GM12892 (cell line): Measurements from ENCODE around the gene NSMCE1.

Experiments used
- POLR2A ChIP-seq: IDR thresholded peaks from 2 replicates; pipeline ENCODE4 v1.6.1; 2011; ENCODE audit warnings: low read depth, low read length, control low read depth
- POLR2AphosphoS5 ChIP-seq: IDR thresholded peaks from 2 replicates; pipeline ENCODE4 v1.6.1; 2011; ENCODE audit warnings: low read depth, low read length, control low read depth

- TF ChIP-seq POLR2AphosphoS5 (no peak), POLR2A (no peak)
These were observed 14.2 kb downstream of the NSMCE1 start for GRCh38 chr16:27254262-27254811.
